HS-5 (cell line): ENCODE measurements around the gene CASZ1.

Experiments
- DNase-seq: peaks from one replicate; pipeline ENCODE4 v3.0.0-alpha.2; 2012; ENCODE audit warnings: low read depth

CASZ1 gene

DNA sequence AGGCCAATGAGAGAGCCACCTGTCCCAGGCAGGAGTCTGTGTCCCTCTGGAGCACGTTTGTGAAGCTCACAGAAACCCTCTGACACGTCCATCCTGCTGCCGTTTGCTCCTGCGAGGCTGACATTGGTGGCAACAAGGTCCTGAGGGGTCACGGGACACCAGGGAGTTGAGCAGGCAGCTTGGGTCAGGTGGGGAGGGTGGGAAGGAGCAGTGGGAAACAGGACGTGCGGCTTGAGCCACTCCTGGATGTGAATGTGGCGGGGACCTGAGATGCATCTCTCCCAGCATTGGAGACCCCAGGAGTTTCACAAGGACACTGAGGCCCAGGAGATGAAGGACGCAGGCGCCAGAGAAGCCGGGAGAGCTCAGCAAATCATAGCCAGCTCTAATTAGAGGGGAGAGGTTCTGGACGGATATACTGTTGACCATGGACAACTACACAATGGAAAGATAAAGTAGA is 172.7 kb downstream of the CASZ1 start:
- DNase-seq = no peak

DNA sequence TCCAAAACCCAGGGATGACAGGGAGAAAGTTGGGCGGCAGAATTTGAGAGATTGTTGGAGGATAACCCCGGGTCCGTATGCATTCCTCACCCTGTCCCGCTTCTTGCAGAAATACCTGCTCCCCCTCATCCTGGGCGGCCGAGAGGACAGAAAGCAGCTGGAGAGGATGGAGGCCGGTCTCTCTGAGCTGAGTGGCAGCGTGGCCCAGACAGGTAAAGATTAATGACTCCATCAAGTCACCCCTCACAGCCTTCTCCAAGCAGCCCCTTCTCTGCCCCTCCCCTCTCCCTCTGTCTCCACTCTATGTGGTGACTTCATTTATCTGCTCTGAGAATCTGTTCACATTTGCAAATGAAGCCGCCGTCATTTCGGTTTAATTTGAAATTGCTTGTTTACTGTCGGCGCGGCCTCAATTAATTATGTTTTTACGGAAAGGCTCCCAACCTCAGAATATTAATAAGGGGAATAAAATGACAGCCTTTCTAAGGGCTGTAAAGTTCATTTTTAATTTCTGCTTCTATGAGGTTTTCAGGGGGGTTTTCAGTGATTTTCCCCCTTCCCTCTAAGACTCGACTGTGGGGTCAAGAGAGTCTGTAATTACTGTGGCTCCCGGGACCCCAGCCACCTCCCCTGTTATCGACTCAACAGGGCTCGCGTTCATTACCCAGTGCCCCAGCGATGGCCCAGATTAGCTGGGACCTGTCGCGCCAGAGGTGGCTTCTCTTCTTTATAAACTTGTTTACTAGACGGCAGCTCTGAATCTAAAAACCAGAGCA is 173.3 kb downstream of the CASZ1 start:
- DNase-seq = no peak

DNA sequence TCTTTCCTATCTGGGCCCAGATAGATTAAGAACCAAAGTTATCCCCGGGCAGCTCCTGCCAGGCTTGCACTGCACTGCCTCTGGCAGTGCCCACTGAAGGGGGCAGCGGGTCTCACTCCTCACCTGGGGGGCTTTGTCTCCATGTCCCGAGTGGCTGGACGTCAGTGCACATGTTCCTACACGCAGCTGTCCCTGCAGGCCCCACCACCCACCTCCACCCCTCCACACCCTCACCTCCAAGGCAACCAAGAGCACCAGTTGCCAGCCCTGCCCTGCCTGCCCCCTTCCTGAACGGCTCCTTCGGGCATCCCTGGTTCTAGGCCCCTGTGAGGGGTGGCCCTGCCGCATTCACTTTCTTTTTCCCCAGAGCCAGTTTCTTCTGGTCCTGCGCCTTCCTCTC is 174.5 kb downstream of the CASZ1 start:
- no peak for DNase-seq

DNA sequence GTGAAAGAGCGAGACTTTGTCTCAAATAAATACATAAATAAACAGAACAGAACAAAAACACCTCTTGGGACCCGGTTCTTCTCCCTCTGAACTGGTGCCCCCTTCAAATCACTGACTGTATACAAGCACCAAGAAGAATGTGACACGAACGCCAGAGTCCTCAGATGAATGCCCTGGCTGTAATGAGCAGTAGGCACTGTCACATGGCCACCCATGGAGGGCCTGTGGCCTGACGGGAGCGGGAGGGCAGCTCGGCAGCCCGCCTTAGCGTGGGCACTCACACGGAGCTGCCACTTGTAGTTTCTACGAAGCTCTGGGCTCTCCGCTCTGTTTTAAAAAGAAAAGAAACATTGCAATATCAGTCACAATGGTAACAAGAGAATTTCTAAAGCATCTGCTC is 175.7 kb downstream of the CASZ1 start:
- no peak for DNase-seq

DNA sequence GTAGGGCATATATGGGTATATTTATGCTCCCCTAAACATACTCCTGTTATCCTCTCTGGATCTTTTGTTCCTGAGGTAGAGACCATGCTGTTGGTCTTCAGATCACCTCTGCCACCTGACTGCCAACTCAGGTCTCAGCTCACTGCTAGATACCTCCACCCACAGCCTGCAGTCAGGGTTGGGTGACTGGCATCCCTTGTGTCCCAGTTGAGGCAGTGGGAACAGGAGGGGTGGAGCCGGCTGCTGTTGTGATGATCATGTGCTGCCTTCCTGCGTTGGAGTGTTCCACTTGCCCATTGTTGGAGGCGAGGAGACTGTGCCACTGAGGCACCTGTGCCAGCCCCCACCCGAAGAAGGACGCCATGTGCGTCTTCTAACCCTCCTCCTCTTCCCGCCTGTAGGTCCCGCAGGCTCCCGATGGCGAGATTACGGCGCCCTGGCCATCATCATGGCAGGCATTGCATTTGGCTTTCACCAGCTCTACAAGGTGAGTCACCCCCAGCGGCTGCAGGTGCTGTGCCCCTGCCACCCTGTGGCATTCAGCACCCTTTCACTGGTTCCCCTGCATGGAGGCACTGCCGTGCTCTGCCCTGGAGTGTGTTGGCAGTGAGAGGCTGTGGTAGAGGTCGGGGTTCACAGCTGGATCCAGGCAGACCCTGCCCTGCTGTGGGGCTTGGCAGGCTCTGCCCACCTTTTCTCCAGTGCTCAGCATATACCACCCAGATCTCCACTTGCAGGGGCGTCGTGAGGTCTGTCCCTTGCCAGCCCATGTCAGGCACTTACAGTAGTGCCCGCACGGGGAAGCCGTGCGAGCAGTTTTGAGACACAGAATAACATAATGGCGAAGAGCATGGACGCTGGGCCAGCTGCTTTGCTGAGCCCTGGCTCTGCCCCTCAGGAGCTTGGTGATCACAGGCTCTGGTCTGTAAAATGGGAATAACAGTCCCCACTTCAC is 178.2 kb downstream of the CASZ1 start:
- DNase-seq = no peak

DNA sequence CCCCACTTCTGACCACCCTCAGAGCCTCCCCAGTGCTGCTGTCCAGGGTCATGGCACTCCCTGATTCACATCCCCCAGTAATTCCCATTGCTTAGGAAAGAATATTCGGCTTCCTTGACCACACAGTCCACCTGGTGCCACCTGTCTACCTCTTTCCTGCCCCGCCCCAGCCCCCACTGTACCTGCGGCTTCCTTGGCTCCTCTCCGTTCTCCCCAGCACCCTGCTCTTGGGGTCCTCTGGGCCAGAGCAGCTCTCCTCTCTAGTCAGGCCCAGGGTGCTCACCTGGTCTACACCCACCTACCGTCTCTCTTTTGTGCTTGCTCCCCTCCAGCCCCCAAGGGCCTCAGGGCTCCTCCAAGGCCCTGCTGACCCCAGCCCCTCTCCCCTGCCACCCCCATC is 179.1 kb downstream of the CASZ1 start:
- no peak for DNase-seq

DNA sequence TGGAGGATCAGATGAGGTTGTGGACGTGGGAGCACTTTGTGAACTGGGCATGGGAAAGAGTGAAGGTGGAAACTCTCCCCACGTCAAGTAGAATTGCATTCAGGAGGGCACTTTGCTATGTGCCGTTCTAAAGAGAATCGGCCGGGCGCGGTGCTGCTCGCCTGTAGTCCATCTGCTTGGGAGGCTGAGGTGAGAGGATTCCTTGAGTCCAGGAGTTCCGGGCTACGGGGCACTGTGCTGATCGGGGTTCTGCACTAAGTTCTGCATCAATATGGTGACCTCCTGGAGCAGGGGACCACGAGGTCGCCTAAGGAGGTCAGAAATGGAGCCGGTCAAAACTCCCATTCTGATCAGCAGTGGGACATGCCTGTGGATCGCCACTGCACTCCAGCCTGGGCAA is 179.8 kb downstream of the CASZ1 start:
- DNase-seq = no peak

DNA sequence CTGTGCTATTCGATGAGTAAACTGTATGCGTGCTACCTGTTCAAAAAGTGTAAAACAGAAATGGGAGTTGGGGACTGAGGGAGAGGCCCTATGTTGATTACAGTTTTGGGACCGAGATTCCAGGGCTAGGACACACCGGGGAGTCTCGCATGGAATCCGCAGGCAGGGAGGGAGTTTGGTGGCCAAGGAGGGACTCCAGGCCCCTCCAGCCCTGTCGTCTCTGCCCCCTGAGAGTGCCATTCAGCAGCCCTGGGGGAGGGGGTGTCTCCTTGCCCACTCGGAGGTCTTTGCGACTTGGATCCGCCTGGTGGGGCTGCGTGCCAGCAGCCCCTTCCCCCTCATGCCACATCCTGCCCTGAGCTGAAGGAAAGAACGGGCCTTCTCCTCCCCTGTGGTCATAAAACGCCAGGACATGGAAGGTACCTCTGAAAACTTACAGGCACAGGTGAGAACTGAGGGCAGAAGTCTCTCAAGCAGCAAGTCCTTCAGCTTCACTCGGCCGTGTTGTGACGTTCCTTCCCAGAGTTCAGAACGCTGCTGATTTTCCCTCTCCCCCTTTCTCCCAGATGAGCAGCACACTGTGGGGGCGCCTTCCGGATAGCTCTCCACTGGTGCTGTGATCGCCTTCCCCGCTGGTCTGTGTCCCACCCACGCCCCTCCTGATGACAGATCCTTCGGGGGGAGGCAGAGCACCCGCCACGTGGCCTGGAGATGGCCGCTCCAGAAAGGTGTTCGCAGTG is 180.3 kb downstream of the CASZ1 start:
- no peak for DNase-seq

DNA sequence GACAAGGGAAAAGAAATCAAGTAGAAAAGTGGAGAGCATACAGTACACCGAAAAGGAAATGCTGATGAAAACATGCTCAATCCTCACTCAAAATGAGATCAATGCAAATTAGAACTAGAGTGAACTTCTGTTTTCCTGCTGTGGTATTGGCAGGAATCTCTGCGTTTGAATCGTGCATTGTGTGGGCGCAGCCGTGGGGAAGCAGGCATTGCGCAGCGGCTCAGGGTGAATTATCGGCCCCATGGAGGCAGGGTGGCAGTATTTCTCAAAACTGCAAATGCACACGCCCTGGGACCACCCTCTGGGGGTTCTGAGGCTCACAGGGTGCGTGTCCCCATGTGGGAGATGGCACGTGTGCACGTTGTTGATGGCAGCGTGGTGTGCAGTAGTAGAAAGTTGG is 181.1 kb downstream of the CASZ1 start:
- DNase-seq = no peak

DNA sequence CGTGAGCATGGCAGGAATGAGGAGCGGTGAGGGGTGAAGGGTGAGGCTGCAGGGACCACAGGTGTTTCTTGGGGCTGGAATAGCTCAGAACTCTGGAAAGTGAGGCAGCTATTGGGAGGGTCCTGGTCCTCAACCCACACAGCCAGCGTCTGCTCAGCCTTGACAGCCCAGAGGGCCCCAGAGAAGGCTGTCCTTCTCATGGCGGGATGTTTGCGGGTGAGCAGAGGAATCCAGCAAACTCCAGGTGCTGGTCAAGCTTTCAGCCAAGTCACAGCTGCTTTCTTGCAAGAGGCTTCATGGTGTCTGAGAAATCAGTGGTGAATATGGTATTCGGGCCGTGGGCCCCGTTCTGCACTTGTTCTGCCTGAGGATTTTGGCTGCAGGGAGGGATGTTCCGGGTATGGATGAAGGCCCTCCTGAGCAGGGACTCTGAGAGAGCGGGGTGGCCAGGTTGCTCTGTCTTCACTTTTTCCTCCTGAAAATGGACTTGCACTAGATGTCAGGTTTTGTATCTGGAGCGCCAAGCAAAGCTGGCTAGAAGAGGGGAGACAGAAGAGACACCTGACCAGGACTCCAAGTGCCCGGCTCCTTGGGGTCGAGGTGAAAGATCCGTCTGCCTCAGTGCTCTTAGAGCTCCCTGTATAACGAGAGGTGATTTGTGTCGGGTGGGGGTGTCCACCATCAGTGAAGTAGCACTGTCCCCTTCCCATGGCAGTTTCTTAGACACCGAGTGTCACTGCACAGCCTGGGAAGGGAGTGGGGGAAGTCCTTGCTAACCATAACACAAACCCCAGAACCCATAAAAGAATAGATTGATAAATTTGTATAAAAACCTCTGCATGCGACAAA is 181.8 kb downstream of the CASZ1 start:
- DNase-seq = no peak

DNA sequence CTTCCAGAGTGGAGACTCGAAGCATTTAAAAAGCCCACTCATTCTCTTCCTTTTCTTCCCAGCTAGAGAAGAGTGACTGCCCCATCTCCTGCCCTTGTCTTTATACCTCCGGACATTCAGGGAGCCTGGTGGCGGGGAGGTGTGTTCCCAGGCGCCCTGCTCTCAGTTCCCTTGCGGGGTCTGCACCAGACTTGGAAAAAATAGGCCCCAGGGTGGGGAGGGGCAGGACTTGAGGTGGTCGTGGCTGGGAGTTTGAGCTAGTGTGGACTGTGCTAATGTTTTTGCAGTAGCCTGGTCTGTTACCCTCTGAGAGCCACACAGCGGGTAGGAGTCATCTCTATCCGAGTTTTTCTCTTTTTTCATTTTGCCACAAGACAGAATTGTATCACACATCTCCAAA is 182.6 kb downstream of the CASZ1 start:
- no peak for DNase-seq

DNA sequence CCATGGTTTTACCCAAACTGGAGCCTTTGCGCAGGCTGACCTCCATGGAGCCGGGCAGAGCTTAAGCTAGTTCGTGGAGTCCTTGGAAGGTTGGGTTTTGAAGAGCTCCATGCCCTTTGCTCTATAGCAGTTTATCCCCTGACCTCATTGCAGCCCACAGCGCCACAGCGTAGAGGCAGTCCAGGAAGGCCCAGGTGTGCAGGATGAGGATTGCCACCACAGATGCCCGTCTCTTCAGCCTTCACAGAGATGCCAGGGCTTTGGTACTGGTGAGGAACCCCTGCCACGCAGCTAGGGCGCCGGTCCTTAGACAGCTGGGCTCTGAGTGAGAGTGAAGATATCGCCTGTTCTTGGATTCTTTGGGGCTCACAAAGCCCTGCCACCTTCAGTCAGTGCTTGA is 183.1 kb downstream of the CASZ1 start:
- DNase-seq = no peak

DNA sequence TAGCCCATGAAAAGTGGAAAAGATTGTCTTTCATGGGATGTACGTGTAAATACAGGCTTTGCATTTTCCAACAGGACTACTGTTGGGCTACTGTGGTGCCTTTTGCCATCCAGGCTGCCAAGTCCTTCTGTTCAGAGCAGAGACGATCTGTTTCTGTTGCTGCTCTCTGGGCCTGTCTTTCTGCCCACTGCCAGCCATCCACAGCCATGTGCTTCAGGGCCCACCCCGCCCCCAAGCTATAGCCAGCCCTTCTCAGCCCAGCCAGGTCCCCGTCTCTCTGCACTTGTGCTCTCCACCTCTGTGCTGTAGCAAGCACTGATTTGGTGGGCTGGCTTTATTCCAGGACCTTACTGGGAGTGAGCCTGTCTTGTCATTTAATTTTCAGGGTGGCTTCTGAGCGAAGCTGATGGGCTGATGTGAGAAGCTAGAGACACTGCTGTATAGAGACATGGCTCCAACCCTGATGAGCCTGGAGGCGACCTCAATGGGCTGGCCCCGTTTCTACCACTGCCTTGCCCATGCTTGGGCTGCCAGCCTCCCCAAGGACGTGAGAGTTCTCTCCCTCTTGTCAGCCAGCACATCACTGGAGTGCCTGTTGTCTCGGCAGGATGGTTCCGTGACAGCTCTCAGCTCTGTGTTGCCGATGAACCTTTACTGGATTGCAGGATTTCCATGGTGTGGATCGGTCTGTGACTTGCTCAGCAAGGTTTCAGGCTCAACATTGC is 183.8 kb downstream of the CASZ1 start:
- no peak for DNase-seq

DNA sequence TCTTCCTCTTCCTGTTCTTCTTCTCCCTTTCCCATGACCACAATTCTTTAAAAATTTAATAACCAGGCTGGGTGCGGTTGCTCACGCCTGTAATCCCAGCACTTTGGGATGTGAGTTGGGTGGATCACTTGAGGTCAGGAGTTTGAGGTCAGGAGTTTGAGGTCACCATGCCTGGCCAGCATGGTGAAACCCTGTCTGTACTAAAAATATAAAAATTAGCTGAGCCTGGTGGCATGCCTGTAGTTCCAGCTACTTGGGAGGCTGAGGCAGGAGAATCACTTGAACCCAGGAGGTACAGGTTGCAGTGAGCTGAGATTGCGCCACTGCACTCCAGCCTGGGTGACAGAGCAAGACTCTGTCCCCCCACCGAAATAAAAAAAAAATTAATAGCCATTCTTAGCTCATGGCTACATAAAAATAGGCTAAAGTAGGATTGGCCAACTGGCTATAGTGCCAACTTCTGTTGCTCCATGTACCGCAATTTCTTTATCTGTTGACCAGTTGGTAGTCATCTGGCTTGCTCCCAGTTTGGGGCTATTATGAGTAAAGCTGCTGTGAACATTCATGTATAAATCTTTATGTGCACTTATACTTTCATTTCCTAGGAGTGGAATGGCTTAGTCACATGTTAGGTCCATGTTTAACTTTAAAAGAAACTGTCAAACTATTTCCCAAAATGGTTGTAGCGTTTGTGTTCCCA is 185.4 kb downstream of the CASZ1 start:
- DNase-seq = no peak

DNA sequence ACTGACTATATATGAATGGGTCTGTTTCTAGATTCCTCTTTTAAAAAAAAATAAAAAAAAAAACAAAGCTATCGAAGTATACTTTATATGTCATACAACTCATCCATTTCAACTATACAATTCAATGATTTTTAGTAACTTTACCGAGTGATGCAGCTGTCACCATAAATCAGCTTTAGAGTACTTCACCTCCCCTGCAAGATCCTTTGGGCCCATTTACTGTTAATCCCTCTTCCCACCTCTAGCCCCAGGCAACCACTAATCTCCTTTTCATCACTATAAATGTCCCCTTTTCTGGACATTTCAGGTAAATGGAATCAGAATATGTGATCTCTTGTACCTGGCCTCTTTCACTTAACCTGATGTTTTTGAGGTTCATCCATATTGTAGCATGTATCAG is 187.8 kb downstream of the CASZ1 start:
- DNase-seq = no peak

DNA sequence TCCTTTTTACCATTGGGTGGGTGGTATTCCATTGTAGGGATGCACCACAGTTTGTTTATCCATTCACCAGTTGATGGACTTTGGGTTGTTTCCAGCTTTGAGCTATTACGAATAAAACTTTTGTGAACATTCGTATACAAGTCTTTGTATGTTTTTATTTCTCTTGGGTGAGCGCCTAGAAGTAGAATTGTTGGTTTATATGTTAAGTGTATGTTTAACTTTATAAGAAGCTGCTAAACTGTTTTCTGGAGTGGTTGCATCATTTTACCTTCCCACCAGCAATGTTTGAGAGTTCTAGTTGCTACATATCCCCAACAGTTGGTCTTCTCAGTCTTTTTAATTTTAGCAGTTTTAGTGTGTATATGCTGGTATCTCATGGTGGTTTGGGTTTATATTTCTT is 189.2 kb downstream of the CASZ1 start:
- DNase-seq = no peak

DNA sequence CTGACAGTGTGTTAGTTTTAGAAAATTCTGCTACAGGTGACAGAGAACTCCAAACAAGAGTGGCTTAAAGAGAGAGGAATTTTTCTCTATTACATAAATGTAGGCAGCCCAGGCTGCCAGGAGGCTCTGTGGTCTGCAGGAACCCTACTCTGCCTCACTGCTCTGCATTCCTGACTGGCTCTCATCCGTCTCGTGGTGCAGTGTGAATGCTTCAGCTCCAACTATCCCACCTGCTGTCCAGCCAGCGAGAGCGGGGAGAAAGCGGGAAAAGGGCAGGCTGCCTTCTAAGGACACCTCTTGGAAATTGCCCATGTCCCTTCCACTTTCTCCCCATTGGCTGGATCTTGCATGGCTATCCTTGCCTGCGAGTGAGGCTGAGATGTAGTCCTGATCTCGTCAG is 190.4 kb downstream of the CASZ1 start:
- no peak for DNase-seq

DNA sequence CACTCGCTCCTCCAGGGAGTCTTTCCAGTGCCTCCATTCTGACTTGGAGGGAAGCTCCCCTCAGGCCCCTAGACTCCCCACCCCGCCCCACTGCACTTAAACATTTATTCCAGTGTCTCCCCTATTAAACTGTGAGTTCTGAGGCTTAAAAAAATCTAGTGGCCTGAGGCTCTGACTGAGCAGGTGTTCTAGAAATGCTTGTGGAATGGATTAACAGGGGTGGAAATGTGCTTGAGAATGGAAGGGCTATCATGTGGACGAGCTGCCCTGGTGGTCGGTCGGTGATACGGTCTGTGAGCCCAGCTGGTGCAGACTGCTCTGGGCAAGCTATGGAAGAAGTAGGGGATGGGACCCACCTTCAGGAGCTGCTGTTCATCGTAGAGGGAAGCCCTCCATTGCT is 191.5 kb downstream of the CASZ1 start:
- no peak for DNase-seq

DNA sequence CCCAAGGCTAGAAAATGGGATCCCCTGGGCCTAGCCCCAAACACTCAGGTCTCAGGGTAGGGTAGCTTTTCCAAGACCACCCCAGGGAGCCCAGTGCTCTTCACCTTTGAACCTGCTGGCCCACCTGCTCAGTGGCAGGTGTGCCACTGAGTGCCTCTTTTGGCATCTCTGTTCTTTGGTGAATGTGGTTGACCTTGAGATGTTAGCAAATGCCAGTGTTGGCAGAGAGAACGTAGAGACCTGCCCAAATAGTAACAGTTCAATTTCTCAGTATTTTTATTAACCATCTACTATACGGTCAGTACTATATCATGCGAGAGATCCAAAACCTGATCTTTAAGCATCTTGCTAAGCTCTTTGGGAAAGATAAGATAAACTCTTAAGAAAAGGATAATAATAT is 193.5 kb downstream of the CASZ1 start:
- no peak for DNase-seq

DNA sequence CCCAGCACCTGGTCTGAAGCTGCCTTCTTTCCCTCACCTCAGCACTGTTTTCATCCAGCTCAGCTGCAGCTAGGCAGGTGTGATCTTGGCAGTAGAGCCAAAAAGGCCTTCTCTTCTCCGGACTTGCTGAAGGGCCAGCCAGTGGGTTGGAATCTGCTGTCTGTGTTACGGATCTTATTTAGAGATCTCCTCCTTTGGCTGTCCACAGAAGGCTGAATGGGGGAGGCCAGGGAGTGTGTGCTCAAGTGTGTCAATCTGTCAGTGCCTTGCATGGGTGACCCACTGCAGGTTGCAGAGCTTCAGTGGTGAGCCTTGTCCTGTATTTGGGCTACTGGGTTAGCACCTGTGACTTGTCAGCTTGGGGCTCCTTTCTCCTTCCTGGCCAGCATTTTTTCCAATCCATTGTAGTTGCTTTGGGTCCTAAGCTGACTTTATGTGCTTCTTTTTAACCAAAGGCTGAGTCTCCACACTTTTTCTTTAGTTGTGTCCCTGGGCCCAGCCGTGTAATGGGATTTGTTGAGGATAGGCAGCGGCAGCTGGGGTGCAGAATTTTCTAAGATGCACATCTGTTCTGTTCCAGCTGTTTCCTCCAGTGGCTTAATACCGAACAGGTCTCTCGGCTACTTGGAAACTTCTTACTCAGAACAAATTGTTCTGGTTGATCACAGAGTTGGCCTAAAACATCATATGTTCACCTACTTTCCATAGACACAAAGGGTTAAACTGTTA is 194.9 kb downstream of the CASZ1 start:
- DNase-seq = no peak
